Activated T-helper 1 cell treated with anti-CD3 and anti-CD28 coated beads, Interleukin-12 subunit alpha, Interleukin-12 subunit beta, Interleukin-2, Interleukin-4 antibody, amounts not matched to agents 30 ng/mL and 10 ng/mL and 1 ng/mL, durations not matched to agents 14 hours and 24 hours and 36 hours (primary cell): ENCODE data around the gene ALG2. TPM values are rescaled to one million over a fixed set of nuclear protein-coding genes. Genes with fewer than 3 reads are reported as not detected.
"Not testable (repeated sequence)": the region's sequence is repeated elsewhere in the genome, so short reads cannot be mapped to it uniquely, and the experiment has no call there.

ENCODE experiments used
- DNase-seq: peaks from one replicate; pipeline ENCODE4 v3.0.0; 2021; ENCODE audit warnings: low spot score
- H3K27ac Mint-ChIP-seq: one replicate; pipeline ENCODE4 v1.8.0; 2021; ENCODE audit warnings: mild to moderate bottlenecking, mixed read lengths
- H3K27me3 Mint-ChIP-seq: one replicate; pipeline ENCODE4 v1.8.0; 2022; ENCODE audit warnings: mild to moderate bottlenecking, moderate library complexity, mixed read lengths; ENCODE audit not compliant: insufficient read depth
- H3K36me3 Mint-ChIP-seq: one replicate; pipeline ENCODE4 v1.8.0; 2021; ENCODE audit warnings: low read depth, mixed read lengths
- H3K4me1 Mint-ChIP-seq: one replicate; pipeline ENCODE4 v1.8.0; 2021; ENCODE audit warnings: low read depth, mixed read lengths
- H3K4me3 Mint-ChIP-seq: one replicate; pipeline ENCODE4 v1.8.0; 2021; ENCODE audit warnings: mild to moderate bottlenecking, moderate library complexity, mixed read lengths
- H3K9me3 Mint-ChIP-seq: one replicate; pipeline ENCODE4 v1.8.0; 2021; ENCODE audit warnings: mixed read lengths
- intact Hi-C: fragments of 100-400 bp; cut with micrococcal nuclease; formaldehyde crosslinking; loops from one replicate; pipeline ENCODE4 v1.15.1; 2024
- total RNA-seq: library from RNA; stranded (reverse); gene quantifications from 2 replicates; pipeline ENCODE4 v1.2.3, GENCODE V29; 2022

Gene ALG2
- total RNA-seq, 1 donor from 2014 or later = 39.7 TPM

DNA sequence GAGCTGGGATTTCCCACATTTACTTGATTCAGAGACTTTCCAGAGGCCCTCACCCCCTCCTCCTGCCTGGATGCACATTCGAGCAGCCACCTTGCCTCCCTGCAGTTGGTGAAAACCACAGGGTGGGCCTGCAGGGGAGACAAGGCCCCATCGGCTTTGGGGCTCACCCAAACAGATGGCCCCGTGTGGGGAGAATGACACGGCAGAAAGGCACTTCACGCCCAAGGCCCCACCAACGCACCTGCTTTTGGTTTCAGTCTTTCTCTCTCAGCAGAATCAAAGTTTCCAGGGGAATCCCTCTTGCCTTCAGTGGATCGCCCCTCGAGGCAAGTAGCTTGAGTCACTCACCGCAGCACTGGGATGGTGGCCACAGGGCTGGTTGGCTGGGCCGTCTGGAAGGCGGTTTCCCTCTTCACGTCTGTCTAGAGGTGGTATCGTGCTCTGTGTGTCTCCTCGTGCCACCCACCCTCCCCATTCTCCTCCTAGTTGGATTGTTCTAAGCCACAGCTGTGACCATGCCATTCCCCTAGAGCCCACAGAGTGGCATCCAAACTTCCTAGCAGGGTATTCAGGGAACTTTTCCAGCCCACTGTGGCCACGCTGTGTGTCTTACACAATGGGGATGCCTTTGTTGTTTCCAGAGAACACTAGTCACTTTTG is 32.2 kb upstream of the ALG2 start:
- no peaks in the 10 kb centered on the region for H3K27me3 Mint-ChIP-seq
- peaks cover 4% of the 10 kb centered on the region for H3K36me3 Mint-ChIP-seq
- H3K9me3 Mint-ChIP-seq = no peaks in the 10 kb centered on the region
- H3K4me1 Mint-ChIP-seq = peaks cover 62% of the 10 kb centered on the region
- intact Hi-C loops = loop anchor here (1.0 to 5.0 kb wide), 11 partner anchors 12 to 845 kb away; partner anchors contain the start of genes INVS and SEC61B
- peak; percentile 82 for DNase-seq
- H3K4me3 Mint-ChIP-seq = peak overlapping the region; percentile 55
- H3K27ac Mint-ChIP-seq = peak overlapping the region; percentile 92

DNA sequence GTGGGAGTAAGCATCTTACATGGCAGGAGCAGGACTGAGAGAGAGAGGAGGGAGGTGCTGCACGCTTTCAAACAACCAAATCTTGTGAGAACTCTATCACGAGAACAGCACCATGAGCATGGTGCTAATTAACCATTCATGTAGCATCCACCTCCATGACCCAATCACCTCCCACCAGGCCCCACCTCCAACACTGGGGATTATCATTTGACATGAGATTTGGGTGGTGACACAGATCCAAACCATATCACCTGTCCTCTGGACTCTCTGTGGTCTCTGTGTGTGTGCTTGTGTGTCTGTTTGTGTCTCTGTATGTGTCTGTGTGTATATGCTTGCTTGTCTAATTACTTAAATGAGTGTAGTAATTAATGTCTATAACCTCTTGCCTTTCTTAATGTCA is 31.4 kb upstream of the ALG2 start:
- no peak for DNase-seq
- no peaks in the 10 kb centered on the region for H3K9me3 Mint-ChIP-seq
- intact Hi-C loops = loop anchor here (1.0 to 5.0 kb wide), 5 partner anchors 17 to 829 kb away; no protein-coding TSS in a partner anchor
- H3K4me3 Mint-ChIP-seq = peak overlapping the region; percentile 55
- peaks cover 62% of the 10 kb centered on the region for H3K4me1 Mint-ChIP-seq
- no peaks in the 10 kb centered on the region for H3K27me3 Mint-ChIP-seq
- peak overlapping the region; percentile 92 for H3K27ac Mint-ChIP-seq
- peaks cover 4% of the 10 kb centered on the region for H3K36me3 Mint-ChIP-seq

DNA sequence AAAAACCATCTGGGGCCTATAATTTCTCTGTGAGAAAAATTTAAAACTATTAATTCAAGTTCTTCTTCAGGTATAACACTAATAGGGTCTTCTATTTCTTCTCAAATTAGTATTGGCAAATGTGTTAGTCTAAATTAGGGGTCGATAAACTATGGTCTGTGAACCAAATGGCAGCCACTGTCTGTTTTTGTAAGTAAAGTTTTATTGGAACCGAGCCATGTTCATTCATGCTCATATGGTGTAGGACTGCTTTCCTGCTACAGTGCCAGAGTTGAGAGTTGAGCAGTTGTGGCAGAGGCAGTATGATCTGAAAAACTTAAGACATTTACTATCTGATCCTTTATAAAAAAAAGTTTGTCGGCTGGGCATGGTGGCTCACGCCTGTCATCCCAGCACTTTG is 29.4 kb upstream of the ALG2 start:
- Mint-ChIP-seq H3K4me3 (no peak overlapping the region), H3K9me3 (peaks cover 4% of the 10 kb centered on the region), H3K27me3 (no peaks in the 10 kb centered on the region), H3K4me1 (peaks cover 59% of the 10 kb centered on the region), H3K27ac (no peak overlapping the region), H3K36me3 (peaks cover 8% of the 10 kb centered on the region)
- intact Hi-C loops = loop anchor here (5.0 kb wide), 4 partner anchors 89 to 831 kb away; no protein-coding TSS in a partner anchor
- DNase-seq = no peak

DNA sequence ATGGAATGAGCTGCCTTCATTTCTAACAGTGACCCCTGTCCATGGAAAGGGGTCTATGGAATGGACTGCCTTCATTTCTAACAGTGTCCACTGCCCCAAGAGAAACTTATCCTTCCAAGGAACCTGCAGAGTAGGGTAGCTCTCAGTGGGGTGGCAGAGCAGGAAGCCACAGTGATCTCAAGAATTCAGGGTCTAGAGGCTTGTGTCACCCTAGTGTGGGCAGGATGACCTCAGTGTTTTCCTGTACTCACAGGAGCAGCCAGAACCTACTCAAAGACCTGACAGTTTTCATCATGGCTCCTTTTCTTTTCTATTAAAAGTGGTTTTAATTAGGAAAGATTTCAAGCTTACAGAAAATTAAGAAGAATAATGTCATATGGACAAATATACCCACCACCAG is 27.9 kb upstream of the ALG2 start:
- peaks cover 8% of the 10 kb centered on the region for H3K36me3 Mint-ChIP-seq
- DNase-seq = no peak
- H3K4me3 Mint-ChIP-seq = peak overlapping the region; percentile 71
- peak overlapping the region; percentile 61 for H3K27ac Mint-ChIP-seq
- peaks cover 4% of the 10 kb centered on the region for H3K9me3 Mint-ChIP-seq
- no peaks in the 10 kb centered on the region for H3K27me3 Mint-ChIP-seq
- H3K4me1 Mint-ChIP-seq = peaks cover 49% of the 10 kb centered on the region
- intact Hi-C loops = loop anchor here (5.0 kb wide), 4 partner anchors 87 to 833 kb away; no protein-coding TSS in a partner anchor

DNA sequence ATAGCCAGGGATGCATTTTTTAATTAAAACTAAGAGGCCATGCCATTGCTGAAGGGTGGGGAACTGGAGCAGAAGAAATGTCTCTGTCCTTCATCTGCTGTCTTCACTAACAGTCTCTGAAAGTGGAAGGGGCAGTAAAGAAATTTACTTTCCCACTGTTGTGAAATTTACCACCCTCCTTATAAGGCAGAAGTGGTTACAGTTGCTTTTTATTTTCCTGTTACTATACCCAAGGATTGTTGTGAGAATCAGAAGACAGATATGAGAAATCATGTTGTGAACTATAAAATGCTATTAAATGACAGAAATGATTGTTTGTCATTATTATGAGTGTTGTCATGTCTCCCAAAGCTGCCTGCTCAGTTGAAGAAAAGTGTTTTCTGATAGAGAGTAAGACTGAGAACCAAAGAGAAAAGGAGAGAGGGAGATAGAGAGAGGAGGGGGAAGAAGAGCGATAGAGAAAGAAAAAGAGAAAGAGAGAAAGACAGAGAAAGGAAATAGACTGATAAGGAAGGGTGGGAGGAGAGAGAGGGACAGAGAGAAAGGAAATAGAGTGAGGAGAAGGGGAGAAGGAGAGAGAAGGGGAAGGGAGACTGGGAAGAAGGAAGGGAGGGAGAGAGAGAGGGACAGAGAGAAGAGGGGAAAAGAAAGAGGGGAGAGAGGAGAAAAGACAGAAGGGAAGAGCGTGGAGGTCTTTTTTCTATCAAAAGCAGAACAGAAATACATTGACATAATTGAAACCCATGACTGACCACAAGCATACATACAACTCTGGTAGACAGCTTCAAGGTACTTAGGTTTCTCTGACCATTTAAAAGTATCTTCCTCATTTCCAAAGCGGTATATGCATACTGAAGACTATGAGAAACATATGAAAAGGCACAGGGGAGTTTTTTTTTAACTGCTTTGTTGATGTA is 22.9 kb upstream of the ALG2 start:
- Mint-ChIP-seq H3K27me3 (no peaks in the 10 kb centered on the region), H3K4me1 (peaks cover 31% of the 10 kb centered on the region), H3K27ac (peak overlapping the region; percentile 57), H3K36me3 (peaks cover 30% of the 10 kb centered on the region), H3K9me3 (peaks cover 4% of the 10 kb centered on the region), H3K4me3 (no peak overlapping the region)
- intact Hi-C loops = loop anchor here (1.0 kb wide), 1 partner anchor 8 kb away; no protein-coding TSS in a partner anchor
- no peak for DNase-seq

DNA sequence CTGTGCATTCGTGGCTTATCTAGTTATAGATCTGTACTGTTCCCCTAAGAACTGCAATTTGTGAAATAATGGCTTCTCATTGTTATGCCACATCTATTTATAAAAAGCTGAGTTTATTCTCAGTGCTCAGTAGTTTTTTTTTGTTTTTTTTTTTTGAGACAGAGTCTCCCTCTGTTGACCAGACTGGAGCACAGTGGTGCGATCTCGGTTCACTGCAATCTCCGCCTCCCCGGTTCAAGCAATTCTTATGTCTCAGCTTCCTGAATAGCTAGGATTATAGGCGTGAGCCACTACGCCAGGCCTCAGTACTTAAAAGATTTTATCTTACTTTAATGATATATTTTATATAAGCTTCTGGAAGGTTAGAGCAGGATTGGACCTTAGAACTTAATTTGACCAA is 19.4 kb upstream of the ALG2 start:
- Mint-ChIP-seq H3K4me3 (no peak overlapping the region), H3K27ac (no peak overlapping the region)
- intact Hi-C loops = no loop called here

DNA sequence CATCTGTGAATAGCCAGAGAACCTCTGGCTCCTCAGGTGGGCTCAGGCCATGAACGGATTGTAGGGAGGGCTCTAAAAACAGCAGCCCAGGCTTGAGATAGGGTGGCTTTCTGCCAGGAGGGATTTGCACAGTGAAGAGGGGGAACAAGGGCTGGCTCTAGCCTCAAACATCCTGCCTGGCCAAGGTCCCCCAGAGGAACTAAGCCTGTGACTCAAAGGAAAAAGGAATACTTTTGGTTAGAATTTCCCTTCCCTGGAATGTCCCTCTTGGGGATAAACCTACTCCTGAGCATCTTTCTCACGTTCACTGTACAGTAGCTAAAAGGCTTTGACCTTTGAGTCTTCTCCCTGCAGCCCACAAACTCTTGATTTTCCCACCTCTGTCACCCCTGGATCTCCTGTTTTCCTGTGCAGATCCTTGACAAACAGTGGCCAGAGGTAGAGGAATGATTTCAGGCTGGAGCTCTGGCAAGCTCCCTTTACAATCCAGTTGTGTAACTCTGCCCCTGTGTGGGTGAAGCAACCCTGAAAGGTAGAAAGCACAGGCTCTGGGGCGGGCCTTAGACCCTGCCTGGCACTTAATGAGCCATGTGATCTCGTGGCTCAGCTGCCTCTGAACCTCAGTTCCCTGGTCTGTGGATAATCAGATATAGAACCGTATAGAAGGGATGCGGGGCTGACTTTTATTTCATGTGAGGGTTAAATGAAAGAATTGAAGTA is 17.8 kb upstream of the ALG2 start:
- H3K4me1 Mint-ChIP-seq = peaks cover 55% of the 10 kb centered on the region
- no peaks in the 10 kb centered on the region for H3K9me3 Mint-ChIP-seq
- no peak overlapping the region for H3K27ac Mint-ChIP-seq
- no peak overlapping the region for H3K4me3 Mint-ChIP-seq
- H3K27me3 Mint-ChIP-seq = no peaks in the 10 kb centered on the region
- intact Hi-C loops = loop anchor here (5.0 kb wide), 1 partner anchor 57 kb away; no protein-coding TSS in a partner anchor
- DNase-seq = no peak
- H3K36me3 Mint-ChIP-seq = peaks cover 39% of the 10 kb centered on the region

More for the DNA sequence above, 19.4 kb upstream of the ALG2 start:
- no peak for DNase-seq
- Mint-ChIP-seq H3K36me3 (peaks cover 35% of the 10 kb centered on the region), H3K4me1 (peaks cover 45% of the 10 kb centered on the region), H3K27me3 (no peaks in the 10 kb centered on the region), H3K9me3 (no peaks in the 10 kb centered on the region)

DNA sequence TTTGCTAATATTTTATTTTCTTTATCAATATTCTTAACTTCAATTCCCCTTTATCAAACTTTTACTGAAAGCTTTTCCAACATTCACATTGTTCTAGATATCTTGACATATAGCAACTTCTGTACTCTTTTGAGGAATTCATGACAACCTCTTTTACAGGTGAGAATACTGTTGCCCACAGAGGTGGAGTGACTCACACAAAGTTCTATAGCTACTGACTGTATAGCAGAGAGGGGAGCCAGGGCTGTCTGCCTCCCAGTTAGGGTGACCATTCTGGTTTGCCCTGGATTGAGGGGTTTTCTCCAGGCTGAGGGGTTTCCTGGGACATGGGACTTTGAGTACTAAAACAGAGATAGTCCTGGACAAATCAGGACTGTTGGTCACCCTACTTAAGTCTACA is 16.6 kb upstream of the ALG2 start:
- no peak for DNase-seq
- Mint-ChIP-seq H3K9me3 (no peaks in the 10 kb centered on the region), H3K27me3 (no peaks in the 10 kb centered on the region), H3K27ac (no peak overlapping the region), H3K4me1 (peaks cover 53% of the 10 kb centered on the region), H3K4me3 (no peak overlapping the region), H3K36me3 (peaks cover 40% of the 10 kb centered on the region)
- intact Hi-C loops = loop anchor here (5.0 kb wide), 1 partner anchor 56 kb away; no protein-coding TSS in a partner anchor

DNA sequence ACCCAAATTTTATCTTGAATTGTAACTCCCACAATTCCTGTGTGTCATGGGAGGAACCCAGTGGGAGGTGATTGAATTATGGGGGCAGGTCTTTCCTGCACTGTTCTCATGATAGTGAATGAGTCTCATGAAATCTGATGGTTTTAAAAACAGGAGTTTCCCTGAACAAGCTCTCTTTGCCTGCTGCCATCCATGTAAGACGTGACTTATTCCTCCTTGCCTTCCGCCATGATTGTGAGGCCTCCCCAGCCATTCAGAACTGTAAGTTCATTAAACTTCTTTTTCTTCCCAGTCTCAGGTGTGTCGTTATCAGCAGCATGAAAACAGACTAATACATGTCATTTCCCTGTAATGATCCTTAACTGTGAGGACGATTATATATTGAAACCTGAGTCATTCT is 16.1 kb upstream of the ALG2 start:
- Mint-ChIP-seq H3K36me3 (peaks cover 44% of the 10 kb centered on the region), H3K27ac (peak overlapping the region; percentile 16), H3K4me1 (peaks cover 53% of the 10 kb centered on the region)
- intact Hi-C loops = loop anchor here (5.0 kb wide), 1 partner anchor 56 kb away; no protein-coding TSS in a partner anchor
- not testable (repeated sequence) for H3K27me3 Mint-ChIP-seq, DNase-seq, H3K9me3 Mint-ChIP-seq, H3K4me3 Mint-ChIP-seq

DNA sequence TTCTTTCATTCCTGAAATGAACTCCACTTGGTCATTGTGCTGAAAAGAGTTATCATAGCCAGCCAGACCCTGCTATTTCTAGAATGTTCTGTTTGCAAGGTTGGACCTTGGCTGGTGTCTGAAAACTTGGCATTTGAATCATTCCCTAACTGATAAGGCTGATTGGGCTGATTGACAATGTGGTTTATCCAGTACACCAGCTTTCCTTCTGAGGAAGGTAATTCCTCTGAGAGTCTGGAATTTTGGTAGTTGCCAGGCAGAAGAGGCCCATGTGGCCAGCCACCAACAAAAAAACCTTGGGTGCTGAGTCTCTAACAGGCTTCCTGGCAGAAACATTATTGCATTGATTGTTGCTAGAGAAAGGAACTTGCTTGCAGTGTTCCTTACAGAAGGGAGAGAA is 15.6 kb upstream of the ALG2 start:
- intact Hi-C loops = loop anchor here (5.0 kb wide), 1 partner anchor 55 kb away; no protein-coding TSS in a partner anchor
- Mint-ChIP-seq H3K9me3 (no peaks in the 10 kb centered on the region), H3K4me1 (peaks cover 53% of the 10 kb centered on the region), H3K27ac (no peak overlapping the region), H3K36me3 (peaks cover 41% of the 10 kb centered on the region), H3K4me3 (no peak overlapping the region), H3K27me3 (no peaks in the 10 kb centered on the region)
- DNase-seq = no peak

DNA sequence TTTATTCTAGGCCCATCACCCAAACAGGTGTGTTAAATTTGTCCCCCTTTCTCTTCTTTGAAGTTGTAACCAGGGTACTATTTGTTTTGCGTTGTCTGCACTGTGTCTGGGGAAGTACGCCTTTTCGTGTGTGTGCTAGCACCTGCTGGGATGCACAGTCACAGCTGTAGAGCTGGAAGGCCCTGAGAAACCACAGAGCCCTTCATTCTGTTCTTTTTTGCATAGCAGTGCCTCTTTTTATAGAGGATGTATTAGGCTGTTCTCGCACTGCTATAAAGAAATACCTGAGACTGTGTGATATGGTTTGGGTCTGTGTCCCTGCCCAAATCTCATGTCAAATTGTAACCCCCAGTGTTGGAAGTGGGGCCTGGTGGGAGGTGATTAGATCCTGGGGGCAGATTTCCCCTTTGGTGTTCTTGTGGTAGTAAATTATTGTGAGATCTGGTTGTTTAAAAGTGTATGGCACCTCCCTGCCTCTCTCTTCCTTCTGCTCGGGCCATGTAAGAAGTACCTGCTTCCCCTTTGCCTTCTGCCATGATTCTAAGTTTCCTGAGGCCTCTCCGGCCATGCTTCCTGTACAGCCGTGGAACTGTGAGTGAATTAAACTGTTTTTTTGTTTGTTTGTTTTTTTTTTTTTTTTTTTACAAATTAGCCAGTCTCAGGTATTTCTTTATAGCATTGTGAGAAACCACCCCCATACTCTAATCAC is 14.3 kb upstream of the ALG2 start:
- intact Hi-C loops = loop anchor here (1.0 to 5.0 kb wide), 4 partner anchors 8 to 54 kb away; partner anchors contain the start of gene SEC61B
- peak overlapping the region; percentile 60 for H3K4me3 Mint-ChIP-seq
- peaks cover 42% of the 10 kb centered on the region for H3K36me3 Mint-ChIP-seq
- no peaks in the 10 kb centered on the region for H3K9me3 Mint-ChIP-seq
- DNase-seq = peak; percentile 25
- peaks cover 58% of the 10 kb centered on the region for H3K4me1 Mint-ChIP-seq
- H3K27ac Mint-ChIP-seq = peak overlapping the region; percentile 85
- no peaks in the 10 kb centered on the region for H3K27me3 Mint-ChIP-seq

DNA sequence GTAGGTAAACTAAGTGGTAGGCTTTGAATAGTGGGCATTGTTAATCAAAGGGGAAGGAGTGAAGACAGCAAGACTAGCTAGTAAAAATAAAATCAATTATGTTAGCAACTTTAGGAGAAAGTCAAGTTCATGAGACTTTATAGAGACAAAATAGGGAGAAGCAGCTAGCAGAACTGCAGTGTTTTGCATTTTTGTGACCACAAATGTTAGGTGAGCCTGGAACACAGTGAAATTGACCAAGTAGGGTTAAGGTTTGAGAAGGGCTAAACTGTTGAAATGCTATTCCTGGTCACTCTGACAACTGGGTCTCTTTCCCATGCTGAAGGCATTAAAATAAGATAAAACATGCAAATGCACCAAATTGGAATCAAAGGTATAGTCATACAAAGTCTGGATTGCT is 13.3 kb upstream of the ALG2 start:
- Mint-ChIP-seq H3K4me1 (peaks cover 60% of the 10 kb centered on the region), H3K27me3 (no peaks in the 10 kb centered on the region), H3K27ac (peak overlapping the region; percentile 59), H3K9me3 (no peaks in the 10 kb centered on the region), H3K4me3 (no peak overlapping the region), H3K36me3 (peaks cover 44% of the 10 kb centered on the region)
- intact Hi-C loops = loop anchor here (5.0 kb wide), 1 partner anchor 53 kb away; no protein-coding TSS in a partner anchor
- no peak for DNase-seq
